OCI-LY3 (cell line): ENCODE results near the gene LIME1.

Source experiments
- H2AFZ ChIP-seq: fragments of 200-600, 300-600 bp; shearing (Covaris generic); 2 replicates; pipeline ENCODE4 v1.6.0; 2014; ENCODE audit warnings: antibody characterized with exemption, low read depth, low read length
- H3K27ac ChIP-seq: fragments of 200-600, 300-600 bp; sonication (generic); 2 replicates; pipeline ENCODE4 v1.5.1; 2014; ENCODE audit warnings: mild to moderate bottlenecking, low read length, moderate library complexity, mixed read lengths
- H3K27me3 ChIP-seq: fragments of 200-600, 300-600 bp; sonication (generic); 2 replicates; pipeline ENCODE4 v1.6.1; 2014; ENCODE audit warnings: low read depth, low read length, mixed read lengths
- H3K36me3 ChIP-seq: fragments of 200-600, 300-600 bp; sonication (generic); replicated peaks from 2 replicates; pipeline ENCODE3; 2014; ENCODE audit warnings: low read depth, low read length, mixed read lengths
- H3K4me1 ChIP-seq: fragments of 300-600, 200-600 bp; sonication (generic); 2 replicates; pipeline ENCODE4 v1.6.1; 2014; ENCODE audit warnings: low read length, mixed read lengths
- H3K4me2 ChIP-seq: fragments of 200-600, 300-600 bp; sonication (generic); 2 replicates; pipeline ENCODE4 v1.6.1; 2014; ENCODE audit warnings: low read length, mixed read lengths
- H3K4me3 ChIP-seq: fragments of 300-600, 200-600 bp; sonication (generic); 2 replicates; pipeline ENCODE4 v1.5.1; 2014; ENCODE audit warnings: antibody characterized with exemption, mild to moderate bottlenecking, low read length, moderate library complexity
- H3K79me2 ChIP-seq: fragments of 300-600, 200-600 bp; shearing (Covaris generic); 2 replicates; pipeline ENCODE4 v1.6.1; 2014; ENCODE audit warnings: mild to moderate bottlenecking, low read length, mixed read lengths
- H3K9ac ChIP-seq: fragments of 300-600, 200-600 bp; shearing (Covaris generic); 2 replicates; pipeline ENCODE4 v1.6.0; 2014; ENCODE audit warnings: mild to moderate bottlenecking, low read length, moderate library complexity
- H3K9me3 ChIP-seq: fragments of 200-600, 300-600 bp; shearing (Covaris generic); 2 replicates; pipeline ENCODE4 v1.6.1; 2014; ENCODE audit warnings: low read length, mixed read lengths; ENCODE audit not compliant: insufficient read depth
- H4K20me1 ChIP-seq: fragments of 200-600, 300-600 bp; sonication (generic); 2 replicates; pipeline ENCODE4 v1.6.1; 2016; ENCODE audit warnings: low read length, mixed read lengths; ENCODE audit not compliant: insufficient read depth
- CTCF ChIP-seq: fragments of 200-600, 300-600 bp; sonication (generic); IDR thresholded peaks from 2 replicates; pipeline ENCODE4 v1.5.1; 2014; ENCODE audit warnings: antibody characterized with exemption, low read length, low read depth
- EZH2phosphoT487 ChIP-seq: fragments of 200-600 bp; shearing (Covaris generic); IDR thresholded peaks from 2 replicates; pipeline ENCODE4 v1.6.1; 2018; ENCODE audit warnings: antibody characterized with exemption, mixed run types, low read depth

LIME1 gene

GRCh38 chr20:63767456-63767855 lies 31.0 kb downstream of the LIME1 start:
- no peak overlapping the region for H3K9ac ChIP-seq
- no peaks in the 10 kb centered on the region for H4K20me1 ChIP-seq
- no peak overlapping the region for H3K4me2 ChIP-seq
- H3K4me1 ChIP-seq = no peaks in the 10 kb centered on the region
- H3K9me3 ChIP-seq = no peaks in the 10 kb centered on the region
- no peak overlapping the region for H3K4me3 ChIP-seq
- TF ChIP-seq CTCF (no peak), EZH2phosphoT487 (no peak)
- H3K27me3 ChIP-seq = no peaks in the 10 kb centered on the region
- H3K36me3 ChIP-seq = no peaks in the 10 kb centered on the region
- H3K27ac ChIP-seq = no peak overlapping the region
- no peak overlapping the region for H2AFZ ChIP-seq
- no peaks in the 10 kb centered on the region for H3K79me2 ChIP-seq

GRCh38 chr20:63767886-63768285 lies 31.4 kb downstream of the LIME1 start:
- Histone ChIP-seq H4K20me1 (no peaks in the 10 kb centered on the region), H3K27ac (no peak overlapping the region), H3K4me1 (no peaks in the 10 kb centered on the region), H3K9ac (no peak overlapping the region), H3K4me3 (no peak overlapping the region), H3K4me2 (no peak overlapping the region), H3K79me2 (no peaks in the 10 kb centered on the region), H3K27me3 (no peaks in the 10 kb centered on the region), H3K9me3 (no peaks in the 10 kb centered on the region), H3K36me3 (no peaks in the 10 kb centered on the region), H2AFZ (no peak overlapping the region)
- TF ChIP-seq EZH2phosphoT487 (no peak), CTCF (no peak)

DNA sequence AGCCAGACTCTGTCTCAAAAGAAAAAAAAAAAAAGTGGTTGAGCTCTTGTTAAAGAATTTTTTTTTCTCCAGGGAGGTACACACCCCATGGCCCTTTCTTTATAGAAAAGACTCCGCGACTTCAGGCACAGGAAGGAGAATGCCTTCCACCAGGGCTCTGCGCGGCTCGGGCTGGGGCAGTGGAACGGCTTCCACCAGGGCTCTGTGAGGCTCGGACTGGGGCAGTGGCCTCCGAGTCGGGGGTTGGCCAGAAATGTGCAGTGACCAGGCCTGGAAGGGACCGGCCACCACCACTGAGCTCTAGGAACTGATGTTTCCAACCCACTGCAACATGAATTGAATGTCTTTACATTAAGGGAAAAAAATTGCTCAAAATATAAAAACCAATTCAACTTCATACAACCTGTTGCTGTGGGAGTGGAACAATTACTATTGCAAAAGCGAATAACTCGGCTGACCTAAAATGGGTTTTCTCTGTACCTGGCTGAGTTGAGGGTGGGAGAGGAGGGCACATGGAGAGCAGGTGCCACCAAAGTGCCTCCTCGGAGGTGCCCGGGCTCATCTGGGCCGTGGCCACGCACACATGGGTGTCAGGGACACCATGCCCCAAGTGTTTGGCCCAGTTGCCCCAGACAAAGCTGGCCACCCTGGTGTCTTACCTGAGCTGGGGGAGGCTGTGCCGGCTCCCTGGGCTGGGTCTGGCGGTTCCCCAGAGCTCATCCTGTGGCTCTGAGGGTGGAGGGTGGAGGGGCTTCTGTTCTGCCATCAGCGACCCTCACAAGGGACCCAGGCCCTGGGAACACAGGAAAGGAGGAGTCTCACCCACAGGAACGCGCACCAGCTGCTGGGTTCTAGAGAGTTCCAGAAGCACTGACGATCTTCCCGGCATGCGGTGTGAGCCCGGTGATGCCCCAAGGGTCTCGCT lies 32.4 kb downstream of the LIME1 start:
- Histone ChIP-seq H4K20me1 (no peaks in the 10 kb centered on the region), H3K4me2 (no peak overlapping the region), H3K79me2 (no peaks in the 10 kb centered on the region), H3K4me3 (no peak overlapping the region), H2AFZ (no peak overlapping the region), H3K27me3 (no peaks in the 10 kb centered on the region), H3K4me1 (peaks cover 6% of the 10 kb centered on the region; the same call in 1 of the 2 replicates), H3K36me3 (no peaks in the 10 kb centered on the region), H3K9me3 (no peaks in the 10 kb centered on the region), H3K27ac (no peak overlapping the region), H3K9ac (no peak overlapping the region)
- TF ChIP-seq EZH2phosphoT487 = no peak
- no peak for TF ChIP-seq CTCF

DNA sequence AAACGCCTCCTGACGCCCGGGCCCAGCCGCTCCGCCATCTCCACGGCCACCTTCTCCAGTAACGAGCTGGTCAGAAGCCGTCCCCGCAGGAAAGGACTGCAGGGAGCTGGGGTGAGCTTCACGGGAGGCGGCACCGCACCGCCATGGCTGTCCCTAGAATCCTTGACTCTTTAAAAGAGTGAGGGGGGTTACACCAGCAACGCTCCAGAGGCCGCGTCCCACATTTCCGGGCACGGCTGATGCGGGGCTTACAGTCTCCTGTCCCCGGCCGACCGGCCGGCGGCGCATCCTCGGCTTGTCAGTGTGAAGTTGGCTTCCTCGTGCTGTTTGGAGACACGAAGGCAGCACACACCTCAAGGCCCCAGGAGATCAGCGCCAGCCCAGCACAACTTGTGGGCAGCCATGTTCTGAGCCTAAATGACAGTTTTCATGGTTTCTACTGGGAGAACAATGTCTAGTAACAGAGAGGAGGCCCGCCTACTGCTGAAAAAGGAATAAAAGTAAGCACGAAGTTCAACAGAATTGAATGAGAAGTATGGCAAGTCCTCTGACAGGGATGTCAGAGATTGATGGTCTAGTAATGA lies 33.5 kb downstream of the LIME1 start:
- no peaks in the 10 kb centered on the region for H3K79me2 ChIP-seq
- H3K4me2 ChIP-seq = no peak overlapping the region
- H3K27me3 ChIP-seq = no peaks in the 10 kb centered on the region
- no peak overlapping the region for H2AFZ ChIP-seq
- H3K9ac ChIP-seq = no peak overlapping the region
- peaks cover 6% of the 10 kb centered on the region; the same call in 1 of the 2 replicates for H3K4me1 ChIP-seq
- no peaks in the 10 kb centered on the region for H3K36me3 ChIP-seq
- no peak overlapping the region for H3K4me3 ChIP-seq
- H3K27ac ChIP-seq = no peak overlapping the region
- no peak for TF ChIP-seq EZH2phosphoT487
- no peak for TF ChIP-seq CTCF
- H4K20me1 ChIP-seq = no peaks in the 10 kb centered on the region
- H3K9me3 ChIP-seq = no peaks in the 10 kb centered on the region
